ENCODE data around the gene MFSD1.
"Not testable (repeated sequence)": the region's sequence is repeated elsewhere in the genome, so short reads cannot be mapped to it uniquely, and the experiment has no call there.

Gene MFSD1

DNA sequence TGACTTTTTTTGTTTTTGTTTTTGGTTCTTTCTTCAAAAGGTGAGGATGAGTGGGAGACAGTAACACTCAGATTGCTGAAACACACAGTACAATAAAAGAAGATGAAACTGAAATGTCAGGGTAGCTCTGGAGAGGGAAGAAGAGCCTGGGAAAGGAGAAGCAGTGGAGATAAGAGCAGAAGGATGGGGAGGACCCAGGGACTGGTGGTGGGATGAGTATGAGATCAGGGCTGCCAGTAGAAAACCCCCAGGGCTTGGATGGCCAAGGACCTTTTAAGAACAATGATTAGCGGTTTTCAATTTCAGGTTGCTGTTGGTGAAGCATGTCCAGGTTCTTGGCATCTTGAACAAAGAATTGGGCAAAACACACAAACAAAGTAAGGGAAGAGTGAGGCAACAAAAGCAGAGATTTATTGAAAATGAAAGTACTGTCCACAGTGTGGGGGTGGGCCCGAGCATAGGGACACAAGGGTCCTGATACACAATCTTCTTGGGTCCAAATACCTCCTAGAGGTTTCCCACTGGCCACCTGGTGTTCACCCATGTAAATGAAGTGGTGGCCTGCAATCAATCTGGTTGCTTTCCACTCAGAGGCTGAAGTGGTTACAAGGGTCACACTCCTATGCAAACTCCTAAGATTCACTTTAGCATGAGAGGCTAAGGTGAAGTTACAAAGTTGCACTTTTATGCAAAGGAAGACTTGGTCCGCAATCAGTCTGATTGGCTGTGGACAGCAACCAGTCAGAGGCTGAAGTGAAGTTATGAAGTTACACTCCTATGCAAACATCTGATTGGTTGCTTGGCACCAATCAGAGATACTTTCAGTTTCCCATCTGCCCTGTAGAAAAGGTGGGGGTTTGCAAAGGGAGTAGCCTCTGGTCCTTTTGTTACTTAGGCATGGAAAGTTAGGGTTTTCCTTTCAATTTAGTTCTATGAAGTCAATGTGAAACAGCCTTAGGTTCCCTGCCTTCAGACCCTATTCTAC lies 26.1 kb upstream of the MFSD1 start:
- no peak for DNase-seq (ENCODE audit: low spot score)

DNA sequence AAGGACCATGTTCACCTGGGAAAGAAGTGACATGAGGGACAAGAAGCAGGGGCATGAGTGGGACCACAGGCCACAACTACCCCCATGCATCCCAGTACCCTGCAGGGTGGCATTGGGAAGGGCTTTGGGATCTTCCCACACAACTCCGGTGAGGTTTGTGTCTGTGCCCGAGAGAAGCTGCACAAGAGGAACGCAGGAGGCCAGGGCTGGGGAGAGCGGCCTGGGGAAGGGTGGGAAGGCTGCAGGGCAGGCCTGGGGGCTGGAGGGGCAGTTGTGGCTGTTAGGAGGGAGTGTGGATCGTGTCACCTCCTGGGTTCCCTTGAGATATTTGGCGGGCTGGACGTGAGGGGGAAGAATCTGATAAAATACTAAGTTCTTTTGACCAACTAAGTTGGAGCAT lies 25.3 kb upstream of the MFSD1 start:
- no peak for DNase-seq (ENCODE audit: low spot score)

DNA sequence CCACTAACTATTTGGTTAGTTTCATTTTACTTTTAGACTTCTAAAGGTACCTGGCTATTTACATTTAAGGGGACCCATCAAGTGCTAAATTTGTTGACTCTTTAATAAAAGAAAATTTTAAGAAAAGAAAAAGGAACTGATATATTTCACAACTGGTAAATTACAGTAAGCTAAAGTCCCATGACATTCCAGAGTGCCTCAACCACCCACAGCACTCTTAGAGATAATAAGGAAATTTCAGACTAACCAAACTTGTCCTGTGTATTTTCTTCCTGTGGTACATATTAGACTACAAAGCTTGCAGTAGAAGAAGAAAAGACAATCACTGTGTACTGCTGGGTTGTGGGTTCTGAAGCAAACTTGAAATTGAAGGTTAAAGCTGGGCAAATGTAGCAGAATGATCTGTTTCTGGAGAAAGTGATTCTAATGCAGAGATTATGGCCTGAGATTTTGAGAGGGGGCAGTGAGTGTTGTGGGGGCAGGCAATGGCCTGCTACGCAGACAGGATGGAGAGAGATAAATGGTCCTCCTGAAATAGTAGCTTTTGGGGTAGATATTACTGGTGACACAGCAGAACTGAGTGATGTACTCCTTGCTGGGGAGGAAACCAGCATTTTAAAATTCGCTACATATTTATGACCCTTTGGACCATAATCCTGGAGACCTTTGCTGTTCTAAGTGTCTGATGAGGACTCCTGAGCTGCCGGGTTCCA lies 24.5 kb upstream of the MFSD1 start:
- no peak for DNase-seq (ENCODE audit: low spot score)

DNA sequence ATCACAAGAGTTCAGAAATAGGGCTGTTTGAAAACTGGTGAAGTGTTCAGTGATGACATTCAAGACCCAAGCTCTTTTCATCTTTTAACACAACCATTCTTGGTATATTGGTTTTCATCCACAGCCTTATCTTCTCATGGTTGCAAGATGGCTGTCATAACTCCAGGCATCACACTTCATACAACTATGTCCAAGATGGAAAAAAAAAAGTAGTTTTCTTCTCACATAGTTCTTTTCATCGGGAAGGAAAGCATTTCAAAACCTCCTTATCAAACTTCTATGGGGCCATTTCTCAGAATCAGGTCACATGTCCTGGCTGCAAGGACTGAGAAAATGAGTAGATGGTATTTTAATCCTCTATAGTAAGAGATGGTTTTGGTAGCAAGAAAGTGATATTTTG lies 21.1 kb upstream of the MFSD1 start:
- DNase-seq (ENCODE audit: low spot score), result no peak

DNA sequence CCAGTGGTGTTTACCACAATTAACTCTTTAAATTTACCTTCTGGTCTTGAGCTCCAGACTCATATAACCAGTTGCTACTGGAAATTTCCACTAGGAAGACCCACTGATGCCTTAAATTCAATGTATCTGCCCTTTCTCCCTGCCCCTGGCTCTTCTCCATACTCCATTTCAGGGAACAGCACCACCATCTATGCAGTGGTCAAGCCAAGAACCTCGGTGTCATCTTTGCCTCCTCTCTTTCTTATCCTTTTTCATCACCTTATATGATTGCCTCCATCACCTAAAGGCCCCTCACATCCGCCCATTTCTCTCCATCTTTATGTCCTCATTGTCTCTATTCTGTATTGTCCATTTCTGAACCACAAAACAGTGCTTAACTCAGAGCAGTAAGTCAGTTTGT lies 20.7 kb upstream of the MFSD1 start:
- DNase-seq (ENCODE audit: low spot score), result no peak

DNA sequence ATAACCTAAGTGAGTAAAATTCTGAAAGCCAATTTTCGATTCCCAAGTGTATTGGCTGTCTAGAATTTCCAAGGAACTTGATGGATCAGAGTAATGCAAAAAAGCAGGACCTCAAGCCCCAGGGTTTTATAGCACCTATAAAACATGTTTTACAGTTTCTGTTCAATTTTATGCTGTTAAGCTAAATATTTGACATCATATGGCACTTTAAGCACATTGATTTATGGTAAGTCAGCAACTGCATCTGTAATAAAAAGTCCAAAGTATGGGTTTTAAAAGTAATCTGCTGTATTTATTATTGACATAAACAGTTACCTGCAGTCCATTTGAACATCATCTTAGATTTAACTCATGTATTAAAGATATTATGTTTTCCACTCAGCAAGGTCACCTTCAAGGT lies 20.0 kb upstream of the MFSD1 start:
- no peak for DNase-seq (ENCODE audit: low spot score)

DNA sequence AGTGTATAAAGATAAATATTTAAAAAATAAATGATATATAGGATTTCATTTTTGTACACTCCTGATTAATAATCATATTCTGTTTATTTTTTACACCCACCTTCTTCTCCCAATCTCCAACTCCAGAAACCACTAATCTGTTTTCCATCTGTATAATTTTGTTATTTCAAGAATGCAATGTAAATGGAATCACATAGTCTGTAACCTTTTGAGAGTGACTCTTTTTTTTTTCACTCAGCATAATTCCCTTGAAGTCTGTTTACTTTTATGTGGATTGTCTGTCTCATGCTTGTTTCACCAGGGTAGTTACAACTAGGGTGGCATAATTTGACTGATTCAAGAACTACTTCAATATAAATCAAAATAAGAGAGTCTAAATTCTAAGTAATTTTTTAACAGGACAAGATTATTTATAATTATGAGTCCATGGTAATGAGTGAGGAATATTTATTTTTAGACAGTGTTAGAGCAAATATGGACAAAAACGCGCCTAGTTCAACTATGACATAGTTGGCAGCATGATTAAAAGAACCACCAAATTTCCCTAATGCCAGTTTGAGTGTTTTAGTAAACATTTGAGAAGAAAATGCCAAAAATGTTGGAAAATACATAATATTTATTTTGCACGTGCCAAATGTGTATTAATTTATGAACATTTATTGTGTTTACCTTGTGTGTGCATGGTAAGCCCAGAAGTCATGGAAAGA lies 19.4 kb upstream of the MFSD1 start:
- no peak for DNase-seq (ENCODE audit: low spot score)

DNA sequence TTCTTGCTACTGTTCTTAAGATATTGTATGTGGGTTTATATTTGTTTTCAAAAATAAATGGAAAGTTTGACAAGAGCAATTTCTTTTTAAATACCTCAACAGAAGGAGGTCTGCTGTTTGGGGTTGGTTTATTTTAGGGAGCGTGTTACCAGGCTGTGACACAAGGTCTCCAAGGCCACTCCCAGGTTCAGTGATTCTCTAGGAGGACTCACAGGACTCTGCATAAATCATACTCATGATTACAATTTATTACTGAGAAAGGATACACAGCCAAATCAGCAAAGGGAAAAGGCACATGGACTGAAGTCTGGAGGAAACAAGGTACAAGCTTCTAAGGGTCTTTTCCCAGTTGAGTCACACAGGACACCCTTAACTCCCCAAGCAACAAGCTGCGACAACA lies 18.8 kb upstream of the MFSD1 start:
- no peak for DNase-seq (ENCODE audit: low spot score)

DNA sequence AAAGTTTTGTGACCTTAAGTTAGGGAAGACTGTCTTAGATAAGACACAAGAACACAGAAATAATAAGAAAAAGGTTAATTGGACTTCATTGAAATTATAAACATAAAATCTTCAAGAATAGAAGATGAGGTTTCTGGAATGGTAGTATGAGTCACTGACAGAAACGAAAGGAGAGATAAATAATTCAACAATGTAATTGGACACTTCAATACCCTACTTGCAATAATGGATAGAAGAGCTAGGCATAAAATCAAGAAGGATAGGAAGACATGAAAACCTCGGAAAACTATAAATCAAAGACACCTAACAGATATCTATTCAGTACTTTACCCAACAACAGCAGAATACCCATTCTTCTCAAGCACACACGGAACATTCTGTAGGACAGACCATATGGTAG lies 15.9 kb upstream of the MFSD1 start:
- no peak for DNase-seq (ENCODE audit: low spot score)

DNA sequence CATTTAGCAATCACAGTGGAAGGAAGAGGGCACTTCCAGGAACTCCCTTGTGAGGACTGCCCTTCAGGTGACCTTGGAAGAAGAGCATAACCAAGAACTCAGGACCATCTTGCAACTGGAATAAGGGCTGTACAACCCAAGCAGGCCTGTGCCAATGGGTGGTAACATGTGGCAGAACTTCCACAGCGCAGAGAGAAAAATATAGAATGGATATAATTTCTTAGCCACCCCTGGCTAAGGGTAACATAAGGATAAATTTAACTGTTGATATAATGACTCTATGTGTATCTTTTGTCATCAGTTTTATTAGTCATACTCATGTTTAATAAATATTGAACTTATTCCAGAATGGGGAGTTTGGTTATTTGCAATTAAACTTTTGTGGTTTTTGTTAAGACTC lies 13.4 kb upstream of the MFSD1 start:
- no peak for DNase-seq (ENCODE audit: low spot score)

DNA sequence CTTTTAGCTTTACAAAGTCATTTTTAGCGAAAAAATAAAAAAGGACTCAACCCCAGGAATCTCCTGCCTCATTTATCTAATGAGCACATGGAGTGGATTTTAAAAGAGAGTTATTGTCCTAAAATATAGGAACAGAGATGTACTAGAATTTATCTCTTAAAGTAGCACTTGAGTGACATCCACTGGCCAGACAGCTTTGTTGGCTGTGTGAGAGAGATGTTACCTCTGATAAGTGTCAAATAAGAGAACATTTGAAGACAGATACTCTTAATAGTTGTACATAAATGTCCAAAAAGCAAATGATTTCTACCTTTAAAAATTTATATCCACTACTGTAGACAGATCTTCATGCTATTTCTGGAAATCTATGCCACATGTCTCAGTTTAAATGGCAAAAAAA lies 12.3 kb upstream of the MFSD1 start:
- no peak for DNase-seq (ENCODE audit: low spot score)

DNA sequence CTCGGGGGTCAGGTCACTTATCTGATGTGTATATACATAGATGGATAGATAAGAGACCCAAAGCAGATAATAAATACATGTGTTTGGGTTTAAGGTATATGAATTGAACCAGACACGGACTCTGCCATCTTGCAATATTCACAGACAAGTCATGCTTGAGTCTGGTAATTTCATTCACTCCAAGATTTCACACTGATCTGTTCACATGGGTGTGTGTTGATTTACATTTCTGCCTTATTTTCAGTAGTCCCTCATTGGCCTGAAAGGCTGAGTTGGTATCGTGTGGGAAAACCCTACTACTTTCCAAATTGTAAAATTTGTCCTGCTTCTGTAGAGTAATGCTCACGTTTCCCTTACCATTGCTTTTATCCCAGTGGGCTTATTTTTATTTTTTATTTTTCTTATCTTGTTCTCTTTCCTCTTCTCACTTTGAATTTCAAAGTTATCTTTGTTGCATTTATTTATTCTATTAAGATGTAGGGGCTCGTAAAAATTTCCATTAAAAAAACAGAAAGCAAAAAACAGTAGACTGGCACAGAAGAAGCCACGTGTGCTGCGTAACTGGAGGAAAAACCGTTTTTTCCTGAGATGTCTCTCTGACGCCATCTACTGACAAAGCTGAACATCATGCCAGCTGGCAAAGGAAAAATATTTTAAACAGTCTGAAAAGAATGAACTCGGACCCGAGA lies 10.8 kb upstream of the MFSD1 start:
- no peak for DNase-seq (ENCODE audit: low spot score)

DNA sequence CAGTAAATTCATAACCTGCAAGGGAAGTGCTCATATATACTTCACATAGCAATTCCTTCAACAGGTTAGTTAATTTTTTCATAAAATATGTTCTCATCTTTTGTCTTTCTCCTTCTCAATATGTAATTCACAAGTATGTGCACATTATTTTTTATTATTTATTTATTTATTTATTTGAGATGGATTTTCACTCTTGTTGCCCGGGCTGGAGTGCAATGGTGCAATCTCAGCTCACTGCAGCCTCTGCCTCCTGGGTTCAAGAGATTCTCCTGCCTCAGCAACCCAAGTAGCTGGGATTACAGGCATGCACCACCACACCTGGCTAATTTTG lies 10.3 kb upstream of the MFSD1 start:
- DNase-seq (ENCODE audit: low spot score), result not testable (repeated sequence)

DNA sequence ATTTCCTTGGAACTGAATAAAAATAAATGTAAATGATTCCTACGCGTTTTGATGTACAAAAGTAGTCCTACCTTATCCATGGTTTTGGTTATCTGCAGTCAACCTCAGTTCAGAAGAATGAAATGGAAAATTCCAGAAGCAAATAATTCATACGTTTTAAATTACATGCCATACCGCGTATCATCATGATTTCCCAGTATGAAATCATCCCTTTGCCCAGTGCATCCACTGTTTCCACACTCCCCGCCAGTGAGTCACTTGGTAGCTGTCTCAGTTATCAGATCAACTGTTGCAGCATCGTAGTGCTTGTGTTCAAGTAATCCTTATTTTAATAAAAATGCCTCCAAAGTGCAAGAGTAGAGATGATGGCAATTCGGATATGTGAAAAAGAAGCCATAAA lies 9.1 kb upstream of the MFSD1 start:
- no peak for DNase-seq (ENCODE audit: low spot score)

DNA sequence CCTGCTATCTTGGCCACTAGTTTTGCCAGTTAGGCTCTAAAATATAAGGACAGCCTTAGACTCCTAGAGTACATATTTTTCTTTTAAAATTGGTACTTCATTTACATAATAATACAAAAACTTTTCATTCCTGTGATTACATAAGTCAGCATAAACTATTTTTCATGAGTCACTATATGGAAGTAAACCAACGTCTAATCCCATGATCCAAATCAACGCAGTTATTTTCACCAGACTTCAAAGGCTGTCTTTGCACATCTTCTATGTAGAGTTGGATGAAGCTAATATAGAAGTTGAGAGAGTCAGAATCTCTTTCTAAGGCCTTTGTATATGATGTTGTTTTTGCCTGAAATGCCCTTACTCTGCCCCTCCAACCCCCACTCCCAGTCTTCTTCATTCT lies 7.6 kb upstream of the MFSD1 start:
- DNase-seq (ENCODE audit: low spot score), result no peak

DNA sequence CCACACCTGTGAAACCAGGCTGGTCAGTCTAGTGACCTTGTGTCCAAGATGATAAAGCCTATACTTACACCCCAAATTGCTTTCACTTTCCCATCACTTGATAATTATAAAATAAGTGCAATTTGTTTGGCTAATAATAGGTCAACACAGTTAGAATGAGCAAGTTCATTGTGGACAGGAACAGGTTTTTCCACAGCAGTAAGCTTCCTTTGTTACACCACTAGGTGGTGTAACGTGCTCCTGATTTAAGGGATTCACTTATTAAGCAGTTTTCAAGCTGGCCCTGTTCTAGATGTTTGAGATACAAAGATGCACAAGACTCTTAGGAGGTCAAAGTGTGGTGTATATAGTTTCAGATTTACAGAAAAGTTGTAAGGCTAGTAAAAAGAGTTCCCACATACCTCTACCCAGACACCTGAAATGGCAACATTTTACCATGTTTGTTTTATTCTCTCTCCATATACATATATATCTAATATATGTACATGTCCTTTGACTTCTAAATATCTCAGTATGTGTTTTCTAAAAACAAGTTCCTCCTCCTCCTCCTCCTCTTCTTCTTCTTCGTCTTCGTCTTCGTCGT lies 6.8 kb upstream of the MFSD1 start:
- no peak for DNase-seq (ENCODE audit: low spot score)

DNA sequence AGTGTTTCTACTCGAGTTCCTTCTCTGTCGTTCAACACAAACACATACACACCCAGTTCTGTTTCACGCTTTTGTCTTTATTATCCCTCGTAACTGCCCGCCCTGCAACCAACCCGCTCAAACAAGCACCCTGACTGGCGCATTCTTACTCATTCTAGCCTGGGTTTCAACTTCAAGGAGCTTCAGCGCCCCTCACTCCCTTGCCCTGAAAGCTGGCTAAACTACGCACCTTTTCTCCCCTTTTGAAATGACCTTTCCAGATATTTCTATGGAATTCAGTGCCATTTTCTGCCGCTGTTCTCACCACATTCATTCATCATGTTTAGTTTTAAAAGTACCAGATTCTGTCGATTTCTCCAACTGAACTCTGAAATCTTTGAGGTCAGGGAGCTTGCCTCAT lies 653 bp upstream of the MFSD1 start:
- DNase-seq (ENCODE audit: low spot score), result no peak

DNA sequence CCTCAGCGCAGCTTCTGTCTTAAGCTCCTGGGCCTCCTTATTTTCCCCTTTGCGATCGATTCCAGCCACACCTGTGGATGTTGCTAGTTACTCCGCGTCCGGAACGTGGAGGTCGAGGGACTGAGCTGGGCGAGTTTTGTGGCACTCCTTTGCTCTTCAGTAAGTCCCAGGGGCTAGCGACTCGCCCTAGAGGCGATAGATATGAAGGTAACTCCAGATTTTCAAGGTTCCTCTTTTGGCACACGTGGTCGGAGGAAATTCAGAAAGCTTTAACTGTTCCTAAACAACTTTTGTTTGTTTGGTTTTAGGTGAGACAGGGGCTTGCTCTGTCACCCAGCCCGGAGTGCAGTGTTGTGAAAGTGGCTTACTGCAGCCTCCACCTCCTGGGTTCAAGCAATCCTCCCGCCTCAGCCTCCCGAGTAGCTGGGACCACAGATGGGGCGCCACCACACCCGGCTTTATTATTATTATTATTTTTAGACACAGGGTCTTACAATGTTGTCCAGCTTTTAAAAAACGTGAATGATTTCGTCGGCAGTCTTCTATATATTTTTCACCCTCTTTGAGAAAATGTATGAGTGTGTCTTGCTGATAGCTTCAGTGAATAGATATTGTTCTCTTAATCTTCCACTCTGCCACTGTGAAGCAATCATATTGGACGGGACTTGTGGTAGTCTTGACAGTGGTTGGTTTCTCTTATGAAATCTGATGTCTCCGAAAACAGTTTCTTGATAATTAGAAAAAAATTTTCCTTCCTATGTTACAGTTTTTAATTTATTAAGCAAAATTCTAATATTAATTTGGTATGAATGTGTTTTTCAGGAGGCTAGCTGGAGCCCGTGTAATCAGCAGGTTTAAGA lies 785 bp downstream of the MFSD1 start:
- DNase-seq (ENCODE audit: low spot score), result no peak

DNA sequence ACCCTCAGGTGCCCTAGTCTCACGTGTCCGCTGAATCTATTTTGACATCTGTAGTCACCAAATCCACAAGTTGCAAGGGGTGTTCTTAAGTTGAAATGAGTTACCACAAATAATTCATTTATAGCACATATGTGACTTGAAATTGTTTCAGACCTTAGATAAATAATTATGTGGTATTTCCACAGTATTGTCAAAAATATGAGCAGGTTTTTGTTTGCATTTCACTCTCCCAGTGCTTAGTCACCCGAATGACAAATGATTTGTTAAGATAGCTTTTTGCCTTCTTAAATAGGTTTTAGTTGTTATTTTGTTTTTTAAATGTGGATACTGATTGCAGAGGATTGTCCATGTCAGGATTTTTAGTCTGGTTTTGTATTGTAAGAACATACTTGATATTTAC lies 2.6 kb downstream of the MFSD1 start:
- DNase-seq (ENCODE audit: low spot score), result no peak

DNA sequence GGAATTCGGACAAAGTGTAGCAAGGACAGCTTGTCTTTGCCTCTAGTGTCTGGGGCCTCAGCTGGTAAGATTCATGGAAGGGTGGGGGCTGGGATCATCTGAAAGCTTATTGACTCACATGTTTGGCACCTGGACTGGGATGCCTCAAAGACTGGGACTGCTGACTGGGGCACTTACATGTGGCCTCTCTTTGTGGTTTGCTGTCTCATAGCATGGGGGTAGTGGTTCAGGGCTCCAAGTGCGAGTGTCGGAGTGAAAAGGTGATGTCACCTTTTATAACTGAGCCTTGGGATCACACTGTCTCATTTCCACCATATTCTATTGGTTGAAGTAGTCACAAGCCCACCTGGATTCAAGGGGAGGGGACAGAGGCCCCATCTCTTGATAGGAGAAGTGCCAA lies 6.8 kb downstream of the MFSD1 start:
- DNase-seq (ENCODE audit: low spot score), result no peak

DNA sequence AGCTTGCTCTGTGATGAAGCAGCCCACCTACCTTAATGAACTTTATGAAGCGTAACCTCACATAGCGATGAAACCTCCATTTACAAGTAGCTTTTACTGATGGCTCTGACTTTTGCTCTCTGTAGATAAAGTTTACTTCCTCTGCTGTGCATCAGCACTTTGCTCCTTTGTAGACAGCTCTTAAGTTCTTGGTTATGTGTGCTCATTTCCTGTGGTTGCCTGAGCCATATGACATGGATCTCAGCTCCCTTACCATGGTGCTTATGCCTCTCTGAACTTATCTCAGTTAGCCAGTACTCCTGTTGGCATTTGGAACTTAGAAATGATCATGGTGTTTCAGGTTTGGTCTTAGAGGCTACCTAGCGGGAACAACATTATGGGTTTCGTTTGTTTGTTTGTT lies 7.8 kb downstream of the MFSD1 start:
- no peak for DNase-seq (ENCODE audit: low spot score)

Measured in left forelimb (tissue), 1 donor.